ENCODE measurements around the gene FTO.
"Not testable (repeated sequence)": the region's sequence is repeated elsewhere in the genome, so short reads cannot be mapped to it uniquely, and the experiment has no call there.

Gene FTO

DNA sequence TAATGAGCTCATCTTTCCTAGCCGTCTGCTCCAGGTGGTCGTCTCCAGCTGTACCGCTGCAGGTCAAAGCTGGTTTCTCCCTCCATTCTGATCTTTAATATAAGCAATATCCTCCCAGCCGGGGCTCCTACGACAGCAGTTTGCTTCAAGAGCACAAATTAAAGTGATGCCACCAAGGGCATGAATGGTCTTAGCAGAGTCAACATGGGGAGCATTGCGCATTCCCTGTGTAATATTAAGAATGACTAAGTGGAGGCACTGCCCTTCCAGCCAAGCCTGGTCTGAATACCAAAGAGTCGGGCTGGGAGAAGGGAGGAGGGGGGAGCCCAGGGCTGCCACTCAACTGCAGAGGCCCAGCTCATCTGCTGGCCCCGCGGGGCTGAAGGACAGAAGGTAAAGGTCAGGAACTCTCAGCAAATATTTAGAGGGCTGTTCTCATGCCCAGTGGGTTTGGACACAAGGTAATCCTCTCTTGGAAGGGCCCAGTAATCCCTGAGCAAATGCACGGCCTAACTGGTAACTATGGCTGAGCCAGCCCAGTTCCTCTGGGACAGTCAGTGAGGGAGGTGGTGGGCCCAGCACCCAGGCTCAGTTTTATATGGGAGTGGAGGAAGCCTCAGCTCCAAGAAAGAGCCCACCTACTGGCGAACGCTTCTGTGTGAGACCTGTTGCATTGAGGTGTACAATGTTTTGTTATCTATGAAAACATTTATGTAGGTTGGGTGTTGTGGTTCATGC, 461.4 kb downstream of the FTO start:
- DNase-seq (ENCODE audit: extremely low read depth in 1 of 2, low read depth in 1 of 2) = no peak

DNA sequence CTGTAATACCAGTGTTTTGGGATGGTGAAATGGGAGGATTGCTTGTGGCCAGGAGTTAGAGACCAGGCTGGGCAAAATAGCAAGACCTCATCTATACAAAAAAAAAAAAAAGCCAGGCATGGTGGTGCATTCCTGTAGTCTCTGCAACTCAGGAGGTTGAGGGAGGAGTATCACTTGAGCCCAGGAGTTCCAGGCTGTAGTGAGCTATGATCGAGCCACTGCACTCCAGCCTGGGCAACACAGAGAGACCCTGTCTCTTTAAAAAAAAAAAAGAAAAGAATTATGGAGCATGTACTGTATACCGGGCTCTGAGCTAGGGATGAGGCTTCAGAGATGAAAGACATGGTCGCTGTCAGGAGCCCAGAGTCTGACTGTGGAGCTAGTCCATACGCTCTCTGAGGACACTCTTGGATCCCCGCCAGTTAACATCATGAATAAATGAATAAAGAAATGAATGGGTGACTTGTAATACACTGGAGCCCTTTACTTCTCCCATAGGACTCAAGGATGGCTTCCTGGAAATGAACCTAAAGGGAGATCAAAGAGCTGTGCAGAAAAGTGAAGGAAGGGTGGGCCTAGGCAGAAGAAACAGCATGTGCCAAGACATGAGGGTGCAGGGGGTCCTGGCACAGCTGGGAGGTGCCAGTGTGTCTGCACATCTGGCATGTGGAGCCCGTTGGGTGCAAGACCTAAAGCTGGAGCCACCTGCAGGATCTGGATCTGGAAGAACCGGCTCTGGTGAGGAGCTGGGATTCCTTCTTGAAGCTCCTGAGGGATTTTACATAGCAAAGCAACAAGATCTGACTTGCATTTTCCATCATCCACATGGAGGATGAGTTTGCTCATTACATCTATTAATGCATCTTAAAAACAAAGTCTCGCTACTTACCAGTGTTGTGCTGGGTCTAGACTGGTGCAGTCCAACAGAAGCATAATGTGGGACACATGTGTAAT, 462.2 kb downstream of the FTO start:
- DNase-seq (ENCODE audit: extremely low read depth in 1 of 2, low read depth in 1 of 2) = no peak

- no peak for DNase-seq (ENCODE audit: extremely low read depth in 1 of 2, low read depth in 1 of 2)
Measured at GRCh38 chr16:54169112-54169511, 465.2 kb downstream of the FTO start.

DNA sequence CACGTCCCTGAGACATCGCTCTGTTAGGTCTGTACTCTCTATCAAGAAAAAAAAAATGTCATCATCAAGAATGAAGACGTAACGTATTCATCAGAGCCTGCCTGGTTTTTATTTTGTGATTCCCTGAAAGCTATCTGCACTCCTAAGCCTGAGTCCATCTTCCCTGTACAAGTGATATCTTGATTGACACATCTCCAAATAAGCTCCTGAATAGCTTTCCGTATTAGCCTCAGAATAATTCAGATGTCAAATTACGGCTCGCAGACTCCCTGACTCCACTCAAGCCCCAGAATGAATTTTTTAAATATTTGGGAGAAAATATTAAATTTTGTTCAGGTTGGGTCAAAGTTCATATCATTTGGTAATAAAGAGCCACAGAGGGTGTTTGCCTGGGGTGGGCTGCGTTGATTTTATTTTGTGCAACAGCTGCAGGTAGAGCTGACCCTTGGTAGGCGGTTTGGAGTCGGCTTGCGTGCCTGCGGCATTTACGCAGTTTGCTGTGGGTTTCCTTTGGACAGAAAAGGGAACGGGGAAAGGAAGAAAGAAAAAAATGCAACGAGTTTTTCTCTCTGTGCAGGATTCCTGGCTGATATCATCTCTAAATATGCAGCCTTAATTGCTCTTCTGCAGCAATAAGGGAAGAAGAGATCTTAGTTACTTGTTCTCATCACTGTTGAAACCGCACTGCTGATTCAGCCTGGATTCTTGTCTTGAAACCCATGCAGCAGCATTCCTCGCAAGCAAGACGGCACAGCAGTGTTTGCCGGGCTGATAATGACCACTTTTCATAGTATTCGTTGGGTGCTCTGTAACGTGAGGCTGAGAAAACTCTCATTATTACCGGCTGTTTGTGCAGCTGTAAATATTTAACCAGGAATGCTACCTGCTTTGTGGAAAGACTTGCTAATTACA, 467.9 kb downstream of the FTO start:
- no peak for DNase-seq (ENCODE audit: extremely low read depth in 1 of 2, low read depth in 1 of 2)

GRCh38 chr16:54173490-54173889, 469.5 kb downstream of the FTO start:
- DNase-seq (ENCODE audit: extremely low read depth in 1 of 2, low read depth in 1 of 2) = no peak

DNA sequence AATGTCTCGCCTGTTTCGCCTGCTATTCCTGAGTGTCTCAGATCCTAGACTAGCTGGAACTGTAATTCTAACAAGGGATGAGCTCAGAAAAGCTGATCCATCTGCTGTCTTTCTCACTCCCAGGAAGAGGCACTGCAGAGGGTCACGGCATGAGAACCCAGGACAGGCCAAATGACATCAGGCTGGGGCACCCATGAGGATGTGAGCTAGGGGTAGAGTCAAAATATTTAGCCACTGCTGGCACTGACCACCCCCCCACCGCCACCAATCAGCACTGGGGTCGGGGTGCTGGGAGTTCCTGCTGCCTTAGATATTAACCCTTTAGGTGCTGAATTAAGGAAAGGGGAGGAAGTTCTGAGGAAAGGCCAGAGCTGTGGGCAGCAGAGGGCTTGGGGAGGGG, 470.2 kb downstream of the FTO start:
- no peak for DNase-seq (ENCODE audit: extremely low read depth in 1 of 2, low read depth in 1 of 2)

DNA sequence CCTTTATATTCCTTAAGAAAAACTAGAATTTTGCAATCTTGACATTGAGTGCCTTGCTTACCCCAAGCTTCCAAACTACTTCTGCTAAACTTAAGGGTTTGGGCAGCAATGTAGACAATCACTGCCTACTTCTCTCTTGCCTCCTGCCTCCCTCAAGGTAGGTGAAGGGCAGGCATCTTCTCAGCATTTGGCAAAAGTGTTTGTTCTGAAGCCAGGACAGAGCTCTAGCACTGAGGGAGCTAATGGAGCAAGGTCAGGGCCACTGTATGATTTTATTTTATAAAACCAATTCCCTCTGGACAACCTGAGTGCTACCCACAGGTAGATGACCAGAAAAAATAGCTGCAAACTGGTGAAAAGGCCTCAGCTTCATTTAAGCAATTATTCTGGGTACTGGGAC, 470.8 kb downstream of the FTO start:
- DNase-seq (ENCODE audit: extremely low read depth in 1 of 2, low read depth in 1 of 2) = no peak

- no peak for DNase-seq (ENCODE audit: extremely low read depth in 1 of 2, low read depth in 1 of 2)
Measured at GRCh38 chr16:54175169-54175551, 471.2 kb downstream of the FTO start.

GRCh38 chr16:54175552-54176375, 471.8 kb downstream of the FTO start:
- no peak for DNase-seq (ENCODE audit: extremely low read depth in 1 of 2, low read depth in 1 of 2)

DNA sequence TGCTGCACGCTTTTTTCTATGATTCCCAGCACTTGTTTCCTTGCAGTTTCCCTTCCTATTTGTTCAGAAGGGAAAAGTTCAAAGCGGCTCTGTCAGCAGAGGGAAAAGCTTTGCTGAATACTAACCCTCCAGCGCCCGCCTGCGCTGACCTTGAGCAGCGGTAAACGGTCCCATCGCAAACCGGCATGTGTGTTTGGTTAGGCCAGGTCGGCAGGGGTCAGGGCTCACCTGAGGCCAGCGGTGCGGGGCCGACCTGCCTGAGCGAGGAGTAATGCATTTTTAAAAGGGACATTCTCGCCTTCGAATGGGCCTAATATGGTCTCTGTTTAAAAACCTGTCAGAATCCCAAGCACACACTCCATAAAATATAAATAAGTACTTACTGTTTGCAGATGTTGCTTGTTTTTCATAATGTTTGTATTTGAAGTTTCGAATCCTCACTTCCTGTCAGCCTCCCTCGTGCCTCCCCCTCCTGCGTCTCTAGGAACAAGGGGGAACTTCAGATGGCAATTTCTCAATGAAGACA, 472.5 kb downstream of the FTO start:
- no peak for DNase-seq (ENCODE audit: extremely low read depth in 1 of 2, low read depth in 1 of 2)

DNA sequence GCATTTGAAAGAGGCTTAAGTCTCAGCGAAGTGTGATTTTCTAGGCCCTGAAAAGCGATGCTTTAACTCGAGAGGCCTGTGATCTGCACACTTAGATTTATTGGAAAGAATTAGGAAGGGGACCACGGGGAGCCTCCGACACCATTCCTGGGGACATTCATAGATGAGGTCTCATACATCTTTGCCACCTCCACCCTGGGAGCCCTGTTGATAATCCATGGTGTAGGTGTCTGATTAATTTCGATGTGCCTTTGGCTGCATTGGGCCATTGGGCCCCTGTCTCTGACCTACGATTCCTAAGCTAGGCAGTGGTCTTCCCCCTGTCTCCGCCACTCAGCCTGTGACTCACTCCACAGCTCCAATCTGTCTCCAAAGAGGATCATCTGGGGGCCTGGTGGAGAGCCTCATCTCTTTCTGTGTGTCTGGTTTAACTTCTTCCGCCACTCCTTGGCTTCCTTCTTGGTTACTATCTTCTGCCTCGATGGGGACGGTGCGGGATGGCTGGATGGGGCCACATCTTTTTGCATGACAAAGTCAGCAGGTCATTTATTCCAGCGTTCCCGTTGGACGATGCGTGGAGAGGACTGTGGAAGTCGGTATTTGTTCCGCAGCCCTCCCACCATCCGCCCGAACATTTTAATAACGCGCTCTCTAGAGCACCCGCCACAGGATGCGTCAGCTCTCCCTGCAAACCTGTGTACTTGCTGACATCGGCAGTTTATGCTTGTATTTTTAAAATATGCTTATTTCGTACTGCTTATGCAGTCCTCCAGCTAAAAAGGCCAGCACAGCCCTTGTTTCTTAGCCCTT, 473.3 kb downstream of the FTO start:
- DNase-seq (ENCODE audit: extremely low read depth in 1 of 2, low read depth in 1 of 2) = no peak

GRCh38 chr16:54177862-54178477, 474.0 kb downstream of the FTO start:
- no peak for DNase-seq (ENCODE audit: extremely low read depth in 1 of 2, low read depth in 1 of 2)

- no peak for DNase-seq (ENCODE audit: extremely low read depth in 1 of 2, low read depth in 1 of 2)
Measured at GRCh38 chr16:54178478-54178976, 474.6 kb downstream of the FTO start.

DNA sequence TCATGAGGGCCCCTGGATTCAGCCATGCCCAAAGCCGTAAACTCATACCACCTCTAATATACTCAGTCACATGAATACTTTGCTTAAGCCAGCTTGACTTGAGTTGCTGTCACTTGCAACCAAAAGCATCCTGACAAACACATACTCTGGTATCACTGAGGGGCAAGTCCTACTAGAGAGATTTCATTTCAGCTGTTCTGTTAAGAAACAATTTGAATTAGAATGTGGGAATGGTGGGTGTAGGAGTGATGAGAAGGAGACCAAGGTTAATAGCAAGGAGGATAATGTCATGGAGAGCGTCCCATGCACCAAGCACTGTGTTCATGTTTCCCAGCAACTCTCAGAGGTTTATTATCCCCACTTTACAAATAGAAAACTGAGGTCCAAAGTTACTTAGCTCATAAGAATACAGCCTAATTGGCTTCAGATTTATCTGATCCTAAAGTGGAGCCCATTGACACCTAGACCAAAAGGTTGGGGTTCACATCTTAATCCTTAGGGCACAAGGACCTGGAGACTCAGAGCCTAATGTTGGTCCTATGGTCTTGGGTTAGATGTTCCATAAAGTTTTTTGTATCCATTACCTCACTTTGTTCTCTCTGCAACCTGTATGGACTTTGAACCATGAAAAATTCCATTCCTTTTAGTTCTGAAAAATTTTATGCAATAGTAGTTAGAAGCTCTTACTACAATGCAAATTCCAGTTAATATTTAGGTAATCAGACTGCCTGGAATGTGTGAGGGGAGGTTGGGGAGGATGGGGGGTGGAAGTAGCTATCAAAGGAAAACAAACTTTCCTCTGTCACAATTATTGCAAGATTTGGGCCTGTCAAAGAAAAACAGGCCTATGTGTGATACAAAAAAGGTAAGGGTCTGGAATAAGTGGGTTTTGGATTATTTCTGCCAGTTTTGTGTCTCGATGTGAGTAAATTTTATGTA, 476.7 kb downstream of the FTO start:
- DNase-seq (ENCODE audit: extremely low read depth in 1 of 2, low read depth in 1 of 2) = no peak

DNA sequence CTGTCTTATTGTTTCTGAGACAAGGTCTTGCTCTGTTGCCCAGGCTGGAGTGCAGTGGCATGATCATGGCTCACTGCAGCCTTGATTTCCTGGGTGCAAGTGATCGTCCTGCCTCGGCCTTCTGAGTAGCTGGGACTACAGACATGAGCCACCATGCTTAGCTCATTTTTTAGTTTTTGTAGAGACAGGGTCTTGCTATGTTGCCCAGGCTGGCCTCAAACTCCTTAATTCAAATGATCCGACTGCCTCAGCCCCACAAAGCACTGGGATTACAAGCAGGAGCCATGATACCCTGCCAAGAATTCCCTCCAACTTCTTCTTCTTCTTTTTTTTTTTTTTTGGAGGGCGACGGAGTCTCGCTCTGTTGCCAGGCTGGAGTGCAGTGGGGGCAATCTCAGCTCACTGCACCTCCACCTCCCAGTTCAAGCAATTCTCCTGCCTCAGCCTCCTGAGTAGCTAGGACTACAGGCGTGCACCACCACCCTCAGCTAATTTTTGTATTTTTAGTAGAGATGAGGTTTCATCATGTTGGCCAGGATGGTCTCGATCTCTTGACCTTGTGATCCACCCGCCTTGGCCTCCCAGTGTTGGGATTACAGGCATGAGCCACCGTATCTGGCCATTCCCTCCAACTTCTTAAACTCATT, 477.9 kb downstream of the FTO start:
- not testable (repeated sequence) for DNase-seq (ENCODE audit: extremely low read depth in 1 of 2, low read depth in 1 of 2)

DNA sequence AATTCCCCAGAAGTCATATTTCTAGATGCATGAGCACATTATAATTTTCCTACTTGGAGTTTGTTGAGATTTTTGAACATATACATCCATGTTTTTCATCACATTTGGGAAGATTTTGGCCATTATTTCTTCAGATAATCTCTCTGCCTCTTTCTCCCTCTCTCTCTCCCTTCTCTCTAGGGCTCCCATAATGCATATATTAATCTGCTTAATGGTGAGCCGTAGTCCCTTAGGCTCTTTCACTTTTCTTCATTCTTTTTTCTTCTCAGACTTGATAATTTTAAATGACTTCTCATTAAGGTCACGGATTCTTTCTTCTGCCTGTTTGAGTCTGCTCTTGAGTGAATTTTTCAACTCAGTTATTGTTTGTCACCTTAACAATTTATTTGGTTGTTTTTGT, 481.1 kb downstream of the FTO start:
- DNase-seq (ENCODE audit: extremely low read depth in 1 of 2, low read depth in 1 of 2) = no peak

DNA sequence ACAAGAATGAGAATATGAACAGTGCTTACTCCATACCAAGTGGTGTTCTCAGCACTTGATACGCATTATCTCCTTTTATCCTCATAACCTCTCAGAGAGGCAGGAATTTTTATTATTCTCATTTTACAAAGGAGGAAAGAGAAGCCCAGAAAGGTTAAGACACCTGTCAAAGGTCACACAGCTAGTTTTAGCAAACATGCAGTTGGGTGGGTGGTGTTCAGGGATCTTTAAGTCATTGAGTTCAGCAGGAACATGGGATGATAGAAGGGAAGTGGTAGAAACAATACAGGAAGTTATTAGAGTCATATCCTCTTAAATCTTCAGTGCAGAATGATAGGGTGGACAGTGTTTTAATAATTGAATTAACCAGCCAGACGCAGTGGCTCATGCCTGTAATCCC, 487.2 kb downstream of the FTO start:
- DNase-seq (ENCODE audit: extremely low read depth in 1 of 2, low read depth in 1 of 2) = no peak
